ENCODE results near the gene CDC25B. TPM values are rescaled to one million over a fixed set of nuclear protein-coding genes. Genes with fewer than 3 reads are reported as not detected.

Gene CDC25B
- total RNA-seq, 1 experiment from 2014 or later = 223 TPM

DNA sequence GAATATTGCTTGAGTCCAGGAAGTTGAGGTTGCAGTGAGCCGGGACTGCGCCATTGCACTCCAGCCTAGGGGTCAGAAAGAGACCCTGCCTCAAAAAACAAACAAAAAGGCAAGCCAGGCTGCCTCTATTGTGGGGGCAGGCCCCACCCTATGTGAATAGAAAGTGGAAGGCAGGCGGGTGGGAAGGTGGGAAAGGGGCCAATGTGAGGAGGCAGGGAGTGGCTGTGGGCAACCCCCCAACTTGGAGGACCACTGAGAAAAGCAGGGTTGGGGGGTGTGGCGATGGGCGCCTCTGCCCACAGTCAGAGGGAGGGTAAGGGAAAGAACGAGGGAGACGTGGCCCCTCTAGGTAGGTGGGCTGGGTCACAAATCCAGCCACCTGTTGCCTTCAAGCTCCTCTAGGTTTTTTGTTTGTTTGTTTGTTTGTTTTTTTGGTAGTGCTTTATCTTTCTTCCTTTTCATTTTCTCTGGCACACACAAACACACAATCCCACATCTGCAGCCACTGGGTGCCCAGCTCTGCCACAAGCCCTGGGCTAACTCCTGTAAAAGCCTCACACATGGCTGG is 18.9 kb downstream of the CDC25B start:
- Histone ChIP-seq H4K20me1 (ENCODE audit: insufficient read depth) (no peaks in the 10 kb centered on the region), H3K27ac (ENCODE audit: low read depth, low read length) (no peak overlapping the region; the same call in 1 of the 2 replicates), H3K4me2 (ENCODE audit: low read length) (no peak overlapping the region), H3K27me3 (ENCODE audit: insufficient read depth, low read length) (no peaks in the 10 kb centered on the region), H3K79me2 (ENCODE audit: insufficient read depth, low read length) (peaks cover 5% of the 10 kb centered on the region), H3K4me3 (replicated peaks in 1 of 2; ENCODE audit: low read depth in 1 of 2, low read length in 2 of 2) (no peak overlapping the region), H3K9me3 (ENCODE audit: control insufficient read depth in 1 of 2, insufficient read depth in 1 of 2, low read depth in 1 of 2, low read length in 2 of 2) (no peaks in the 10 kb centered on the region), H3K9ac (ENCODE audit: low read length) (no peak overlapping the region), H3K4me1 (ENCODE audit: control insufficient read depth in 1 of 2, insufficient read depth in 2 of 2, low read length in 2 of 2) (peaks cover 59 to 85% of the 10 kb centered on the region in 2 experiments), H3K36me3 (ENCODE audit: control insufficient read depth in 1 of 2, insufficient read depth in 2 of 2, low read length in 2 of 2) (no peaks in the 10 kb centered on the region), H2AFZ (ENCODE audit: low read depth, low read length, poor library complexity, severe bottlenecking) (no peak overlapping the region), H3K9me2 (ENCODE audit: insufficient read depth) (no peaks in the 10 kb centered on the region)
- BruUV-seq (replicated peaks) = no TSS peak
- CTCF ChIA-PET = no interaction called here
- ATAC-seq = no peak
- intact Hi-C loops (cut with micrococcal nuclease) = no loop called here
- DNase-seq (ENCODE audit: low read depth, low spot score) = no peak
- POLR2A ChIA-PET = interaction anchor here (3.3 kb wide), 1 partner anchor 19 kb away, joined by 14 read pairs; the partner anchor contains the start of gene CDC25B
- TF ChIP-seq, protein P1, sequence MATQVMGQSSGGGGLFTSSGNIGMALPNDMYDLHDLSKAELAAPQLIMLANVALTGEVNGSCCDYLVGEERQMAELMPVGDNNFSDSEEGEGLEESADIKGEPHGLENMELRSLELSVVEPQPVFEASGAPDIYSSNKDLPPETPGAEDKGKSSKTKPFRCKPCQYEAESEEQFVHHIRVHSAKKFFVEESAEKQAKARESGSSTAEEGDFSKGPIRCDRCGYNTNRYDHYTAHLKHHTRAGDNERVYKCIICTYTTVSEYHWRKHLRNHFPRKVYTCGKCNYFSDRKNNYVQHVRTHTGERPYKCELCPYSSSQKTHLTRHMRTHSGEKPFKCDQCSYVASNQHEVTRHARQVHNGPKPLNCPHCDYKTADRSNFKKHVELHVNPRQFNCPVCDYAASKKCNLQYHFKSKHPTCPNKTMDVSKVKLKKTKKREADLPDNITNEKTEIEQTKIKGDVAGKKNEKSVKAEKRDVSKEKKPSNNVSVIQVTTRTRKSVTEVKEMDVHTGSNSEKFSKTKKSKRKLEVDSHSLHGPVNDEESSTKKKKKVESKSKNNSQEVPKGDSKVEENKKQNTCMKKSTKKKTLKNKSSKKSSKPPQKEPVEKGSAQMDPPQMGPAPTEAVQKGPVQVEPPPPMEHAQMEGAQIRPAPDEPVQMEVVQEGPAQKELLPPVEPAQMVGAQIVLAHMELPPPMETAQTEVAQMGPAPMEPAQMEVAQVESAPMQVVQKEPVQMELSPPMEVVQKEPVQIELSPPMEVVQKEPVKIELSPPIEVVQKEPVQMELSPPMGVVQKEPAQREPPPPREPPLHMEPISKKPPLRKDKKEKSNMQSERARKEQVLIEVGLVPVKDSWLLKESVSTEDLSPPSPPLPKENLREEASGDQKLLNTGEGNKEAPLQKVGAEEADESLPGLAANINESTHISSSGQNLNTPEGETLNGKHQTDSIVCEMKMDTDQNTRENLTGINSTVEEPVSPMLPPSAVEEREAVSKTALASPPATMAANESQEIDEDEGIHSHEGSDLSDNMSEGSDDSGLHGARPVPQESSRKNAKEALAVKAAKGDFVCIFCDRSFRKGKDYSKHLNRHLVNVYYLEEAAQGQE (IDR thresholded peaks at IDR 0.05; ENCODE audit: low read depth) = no peak
- TF ChIP-seq EZH2 (IDR thresholded peaks at IDR 0.05) (no peak), POLR2A (IDR thresholded peaks at IDR 0.05; ENCODE audit: borderline replicate concordance, extremely low read depth, insufficient read depth, insufficient read length) (no peak), CBX3 (IDR thresholded peaks at IDR 0.05; ENCODE audit: low read depth) (no peak), RAD21 (IDR thresholded peaks at IDR 0.05; ENCODE audit: low read depth) (no peak), SP1 (IDR thresholded peaks at IDR 0.05; ENCODE audit: low read depth) (no peak), SIN3A (IDR thresholded peaks at IDR 0.05; ENCODE audit: low read depth) (no peak)
- TF ChIP-seq, protein P2, sequence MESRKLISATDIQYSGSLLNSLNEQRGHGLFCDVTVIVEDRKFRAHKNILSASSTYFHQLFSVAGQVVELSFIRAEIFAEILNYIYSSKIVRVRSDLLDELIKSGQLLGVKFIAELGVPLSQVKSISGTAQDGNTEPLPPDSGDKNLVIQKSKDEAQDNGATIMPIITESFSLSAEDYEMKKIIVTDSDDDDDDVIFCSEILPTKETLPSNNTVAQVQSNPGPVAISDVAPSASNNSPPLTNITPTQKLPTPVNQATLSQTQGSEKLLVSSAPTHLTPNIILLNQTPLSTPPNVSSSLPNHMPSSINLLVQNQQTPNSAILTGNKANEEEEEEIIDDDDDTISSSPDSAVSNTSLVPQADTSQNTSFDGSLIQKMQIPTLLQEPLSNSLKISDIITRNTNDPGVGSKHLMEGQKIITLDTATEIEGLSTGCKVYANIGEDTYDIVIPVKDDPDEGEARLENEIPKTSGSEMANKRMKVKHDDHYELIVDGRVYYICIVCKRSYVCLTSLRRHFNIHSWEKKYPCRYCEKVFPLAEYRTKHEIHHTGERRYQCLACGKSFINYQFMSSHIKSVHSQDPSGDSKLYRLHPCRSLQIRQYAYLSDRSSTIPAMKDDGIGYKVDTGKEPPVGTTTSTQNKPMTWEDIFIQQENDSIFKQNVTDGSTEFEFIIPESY (IDR thresholded peaks at IDR 0.05; ENCODE audit: extremely low read depth, insufficient replicate concordance, low read length) = no peak
- RAD21 ChIA-PET (ENCODE audit: low non-redundant PET in 1 of 2, low total read pairs in 2 of 2, uncharacterized antibody in 2 of 2, unreplicated experiment in 2 of 2) = no interaction called here

Data from HCT116 (cell line).